HG03039 (cell line): Measurements from ENCODE around the gene SPHK1.

Experiments used
- ATAC-seq: cut with Tn5 transposase; IDR thresholded peaks from one replicate; pipeline ENCODE4 v1.9.1; 2021; ENCODE audit warnings: mild to moderate bottlenecking, moderate library complexity; ENCODE audit not compliant: unreplicated experiment

Gene SPHK1

DNA sequence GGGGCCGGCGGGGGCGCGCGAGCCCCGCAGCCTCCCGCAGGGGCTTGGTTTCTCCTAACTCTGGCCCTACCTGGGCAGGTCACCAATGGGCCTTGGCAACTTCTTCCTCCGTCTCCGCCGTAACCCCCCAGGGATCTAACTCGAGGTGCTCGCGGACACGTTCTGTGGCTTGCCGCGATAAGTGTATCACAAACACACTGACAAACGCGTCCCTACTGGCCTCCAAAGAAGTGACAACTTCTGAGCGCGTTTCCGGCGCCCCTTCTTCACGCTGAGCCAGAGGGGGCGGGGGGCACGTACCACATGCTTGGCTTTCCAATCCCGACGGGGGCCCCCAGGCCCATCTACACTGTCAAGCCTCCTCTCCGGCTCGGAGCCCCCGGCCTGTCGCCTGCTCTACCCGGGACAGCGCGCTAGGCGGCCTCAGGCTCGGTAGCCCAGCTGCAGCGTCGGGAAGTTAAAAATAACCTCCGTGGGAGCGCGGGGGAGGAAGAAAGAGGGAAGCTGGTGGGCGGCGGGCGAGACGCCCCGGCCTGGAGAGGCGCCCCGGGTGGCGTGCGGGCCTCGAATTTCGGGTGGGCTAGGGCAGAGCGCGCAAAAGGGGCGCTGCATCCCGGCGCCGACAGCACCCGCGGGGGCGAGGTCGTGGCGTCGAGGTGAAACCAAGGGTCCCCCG lies 725 bp upstream of the SPHK1 start:
- ATAC-seq: peak; percentile 12

DNA sequence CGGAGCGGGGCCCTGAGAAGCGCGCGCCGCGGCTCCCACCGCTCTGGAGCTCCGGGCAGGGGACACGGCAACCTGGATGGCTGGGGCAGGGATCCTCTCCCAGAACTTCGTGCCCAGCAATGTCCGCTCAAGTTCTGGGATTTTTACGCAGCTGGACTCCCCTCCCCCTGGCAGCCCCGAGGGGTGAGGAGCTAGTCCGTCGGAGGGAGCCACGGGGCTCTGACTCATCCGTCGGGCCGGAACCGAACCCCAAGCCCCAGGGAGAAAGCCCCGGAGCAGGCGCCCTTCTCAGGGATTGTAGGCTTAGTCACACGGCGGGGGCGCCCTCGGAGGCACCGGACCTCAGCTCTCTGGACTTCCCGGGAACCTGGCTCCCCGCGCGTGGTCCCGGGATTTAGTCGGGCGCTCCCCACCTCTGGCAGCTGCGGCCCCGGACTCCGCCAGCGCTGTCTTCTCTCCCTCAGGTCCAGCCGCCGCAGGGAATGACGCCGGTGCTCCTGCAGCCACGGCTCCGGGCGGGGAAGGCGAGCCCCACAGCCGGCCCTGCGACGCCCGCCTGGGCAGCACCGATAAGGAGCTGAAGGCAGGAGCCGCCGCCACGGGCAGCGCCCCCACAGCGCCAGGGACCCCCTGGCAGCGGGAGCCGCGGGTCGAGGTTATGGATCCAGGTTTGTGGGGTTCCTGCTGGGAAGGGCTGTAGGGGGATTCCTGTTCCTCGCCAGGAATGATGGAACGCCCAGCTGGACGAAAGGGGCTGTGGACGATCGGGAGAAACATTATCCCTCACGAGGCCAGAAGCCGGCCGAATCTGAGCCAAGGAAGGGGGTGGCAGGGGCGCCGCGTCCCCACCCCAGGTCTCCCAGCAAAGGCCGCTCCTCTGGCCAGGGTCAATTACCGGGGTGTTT lies 830 bp downstream of the SPHK1 start:
- ATAC-seq: no peak

DNA sequence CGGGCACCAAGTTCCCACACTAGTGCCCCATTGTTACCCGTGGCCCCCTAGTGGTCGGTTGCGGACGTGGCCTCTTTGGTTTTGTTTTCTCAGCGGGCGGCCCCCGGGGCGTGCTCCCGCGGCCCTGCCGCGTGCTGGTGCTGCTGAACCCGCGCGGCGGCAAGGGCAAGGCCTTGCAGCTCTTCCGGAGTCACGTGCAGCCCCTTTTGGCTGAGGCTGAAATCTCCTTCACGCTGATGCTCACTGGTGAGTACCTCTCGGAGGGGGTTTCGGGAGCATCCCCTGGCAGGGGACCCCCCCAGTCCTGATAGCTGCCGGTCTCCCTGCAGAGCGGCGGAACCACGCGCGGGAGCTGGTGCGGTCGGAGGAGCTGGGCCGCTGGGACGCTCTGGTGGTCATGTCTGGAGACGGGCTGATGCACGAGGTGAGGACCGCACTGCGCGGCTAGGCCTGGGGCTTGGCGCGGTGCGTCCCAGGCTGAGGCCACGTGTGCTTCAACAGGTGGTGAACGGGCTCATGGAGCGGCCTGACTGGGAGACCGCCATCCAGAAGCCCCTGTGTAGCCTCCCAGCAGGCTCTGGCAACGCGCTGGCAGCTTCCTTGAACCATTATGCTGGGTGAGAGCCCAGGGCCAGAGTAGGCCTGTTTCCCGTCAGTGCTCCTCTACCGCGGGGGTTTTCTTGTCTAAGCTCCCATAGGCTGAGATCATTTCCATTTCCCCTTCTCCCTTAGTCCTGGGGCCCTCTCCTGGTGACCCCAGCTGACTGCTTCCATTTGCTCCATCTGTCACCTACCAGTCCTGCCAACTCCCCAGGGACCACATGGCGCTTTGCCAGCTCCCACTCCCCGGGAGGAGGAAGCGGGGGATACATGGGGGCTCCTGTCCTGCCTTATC lies 1.7 kb downstream of the SPHK1 start:
- ATAC-seq: no peak

DNA sequence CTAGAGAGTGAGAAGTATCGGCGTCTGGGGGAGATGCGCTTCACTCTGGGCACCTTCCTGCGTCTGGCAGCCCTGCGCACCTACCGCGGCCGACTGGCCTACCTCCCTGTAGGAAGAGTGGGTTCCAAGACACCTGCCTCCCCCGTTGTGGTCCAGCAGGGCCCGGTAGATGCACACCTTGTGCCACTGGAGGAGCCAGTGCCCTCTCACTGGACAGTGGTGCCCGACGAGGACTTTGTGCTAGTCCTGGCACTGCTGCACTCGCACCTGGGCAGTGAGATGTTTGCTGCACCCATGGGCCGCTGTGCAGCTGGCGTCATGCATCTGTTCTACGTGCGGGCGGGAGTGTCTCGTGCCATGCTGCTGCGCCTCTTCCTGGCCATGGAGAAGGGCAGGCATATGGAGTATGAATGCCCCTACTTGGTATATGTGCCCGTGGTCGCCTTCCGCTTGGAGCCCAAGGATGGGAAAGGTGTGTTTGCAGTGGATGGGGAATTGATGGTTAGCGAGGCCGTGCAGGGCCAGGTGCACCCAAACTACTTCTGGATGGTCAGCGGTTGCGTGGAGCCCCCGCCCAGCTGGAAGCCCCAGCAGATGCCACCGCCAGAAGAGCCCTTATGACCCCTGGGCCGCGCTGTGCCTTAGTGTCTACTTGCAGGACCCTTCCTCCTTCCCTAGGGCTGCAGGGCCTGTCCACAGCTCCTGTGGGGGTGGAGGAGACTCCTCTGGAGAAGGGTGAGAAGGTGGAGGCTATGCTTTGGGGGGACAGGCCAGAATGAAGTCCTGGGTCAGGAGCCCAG lies 2.8 kb downstream of the SPHK1 start:
- ATAC-seq: no peak

DNA sequence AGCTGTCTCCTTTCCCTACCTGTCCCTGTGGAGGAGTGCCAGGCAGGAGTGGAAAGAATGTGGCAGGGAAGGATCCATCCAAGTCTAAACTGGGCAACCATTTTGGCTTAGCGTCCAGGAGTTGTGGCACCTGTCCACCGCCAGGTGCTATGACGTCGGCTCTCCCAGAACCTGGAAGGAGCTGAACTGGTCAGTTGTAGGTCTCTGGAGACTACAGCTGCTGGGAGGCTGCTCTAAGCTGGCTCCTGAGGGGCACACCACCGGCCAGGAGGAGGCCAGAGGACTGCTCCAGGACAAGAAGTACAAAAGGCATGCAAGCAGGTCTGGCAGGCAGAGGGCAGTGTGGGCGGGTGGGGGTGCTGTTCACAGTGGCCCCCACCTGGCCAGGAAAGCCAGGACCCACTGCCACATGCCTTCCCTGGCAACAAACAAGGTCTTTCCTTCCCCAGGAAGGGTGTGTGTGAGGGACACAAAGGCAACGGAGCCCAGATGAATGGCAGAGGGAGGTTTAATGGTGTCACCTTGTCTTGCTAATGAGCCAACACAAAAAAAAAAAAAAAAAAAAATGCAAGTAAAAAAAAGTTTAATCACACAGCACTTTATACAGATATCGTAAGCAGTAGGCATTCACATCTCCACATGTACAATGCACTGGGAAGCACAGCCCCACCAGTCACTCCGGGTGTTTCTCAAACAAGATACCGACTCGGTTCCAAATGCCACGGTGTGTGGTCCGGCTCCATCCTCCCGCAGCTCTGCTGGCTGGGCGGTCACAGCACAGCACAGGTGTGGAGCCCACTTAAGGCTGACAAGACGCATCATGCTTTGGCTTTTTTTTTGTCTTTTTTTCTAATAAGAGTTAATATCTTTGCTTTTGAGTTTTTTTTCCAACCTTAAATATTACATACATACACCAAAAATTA lies 4.8 kb downstream of the SPHK1 start:
- ATAC-seq: no peak

DNA sequence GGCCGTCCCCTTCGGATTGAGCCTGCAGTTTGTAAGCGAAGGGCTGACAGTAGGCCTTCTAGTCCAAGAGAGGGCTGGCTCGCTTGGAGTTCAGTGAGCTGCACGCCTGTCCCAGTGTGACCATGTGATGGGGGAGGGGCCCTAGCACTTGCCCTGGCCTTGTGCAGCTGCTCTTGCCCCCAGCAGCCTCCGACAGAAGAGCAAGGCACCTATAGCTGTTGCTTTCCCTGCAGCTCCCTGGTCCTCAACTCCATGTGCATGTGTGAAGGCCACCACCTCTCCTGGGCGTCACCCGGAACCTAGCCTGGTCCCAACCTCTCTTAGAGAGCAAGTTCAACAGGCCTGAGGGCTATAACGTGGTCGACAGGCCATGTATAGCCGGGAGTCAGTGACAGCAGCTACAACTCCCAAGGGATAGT lies 5.6 kb downstream of the SPHK1 start:
- no peak for ATAC-seq

DNA sequence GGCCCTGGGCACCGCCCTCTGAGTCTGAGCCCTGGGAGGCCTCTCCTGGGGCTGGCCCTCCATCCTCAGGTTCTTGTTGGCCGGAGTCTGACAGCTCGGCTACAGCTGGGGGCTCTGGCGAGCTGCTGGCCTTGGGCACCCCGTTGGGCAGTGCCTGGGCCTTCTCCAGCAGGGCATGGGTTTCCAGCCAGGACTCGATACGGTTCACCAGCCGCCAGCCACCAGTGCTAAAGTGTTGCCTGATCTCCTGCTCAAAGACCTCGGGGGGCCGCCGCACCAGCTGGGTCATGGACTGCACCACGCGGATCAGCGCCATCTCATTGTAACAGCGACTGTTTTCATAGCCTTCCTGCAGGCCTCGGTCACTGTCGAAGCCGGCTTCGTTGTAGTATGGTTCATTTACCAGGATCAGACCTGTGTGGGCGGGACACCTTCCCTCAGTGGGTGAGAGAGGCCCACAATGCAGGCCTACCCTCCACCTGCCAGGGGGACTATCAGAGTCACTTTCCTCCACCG lies 6.8 kb downstream of the SPHK1 start:
- ATAC-seq: no peak

DNA sequence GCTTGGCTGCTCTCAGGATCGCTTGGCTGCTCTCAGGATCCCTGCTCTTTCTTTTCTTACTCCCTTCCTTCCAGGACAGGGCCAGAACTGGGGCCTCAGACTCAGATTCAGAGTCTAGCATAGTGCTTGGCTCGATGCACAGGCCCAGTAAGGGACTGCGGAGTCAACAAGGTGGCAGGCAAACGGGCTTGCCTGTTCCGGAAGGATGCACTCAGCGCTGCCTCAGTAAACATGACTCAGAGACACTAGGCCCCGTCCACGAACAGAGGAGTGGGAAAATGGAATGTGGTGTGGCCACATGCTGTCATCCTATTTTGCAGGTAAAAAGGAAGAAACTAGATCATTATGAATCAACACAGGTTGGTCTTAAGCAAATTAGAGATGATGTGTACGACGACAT lies 9.8 kb downstream of the SPHK1 start:
- no peak for ATAC-seq

DNA sequence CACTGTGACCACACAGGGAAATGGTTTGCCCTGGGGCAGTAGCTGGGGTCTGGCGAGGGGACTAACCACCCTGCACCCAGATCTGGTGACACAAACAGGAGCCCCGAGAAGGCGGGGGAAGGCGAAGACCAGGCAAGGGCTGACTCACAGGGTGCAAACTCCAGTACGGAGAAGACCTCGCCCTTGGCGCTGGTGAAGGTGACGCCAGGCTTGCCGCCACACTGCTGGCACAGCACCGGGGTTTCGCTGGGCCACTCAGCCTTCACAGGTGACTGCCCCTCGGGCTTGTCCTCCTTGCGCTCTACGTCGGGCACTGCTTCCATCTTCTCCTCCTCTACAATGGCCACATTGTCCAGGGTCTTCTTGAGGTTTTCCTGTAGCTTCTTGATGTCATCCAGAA lies 11.6 kb downstream of the SPHK1 start:
- no peak for ATAC-seq

DNA sequence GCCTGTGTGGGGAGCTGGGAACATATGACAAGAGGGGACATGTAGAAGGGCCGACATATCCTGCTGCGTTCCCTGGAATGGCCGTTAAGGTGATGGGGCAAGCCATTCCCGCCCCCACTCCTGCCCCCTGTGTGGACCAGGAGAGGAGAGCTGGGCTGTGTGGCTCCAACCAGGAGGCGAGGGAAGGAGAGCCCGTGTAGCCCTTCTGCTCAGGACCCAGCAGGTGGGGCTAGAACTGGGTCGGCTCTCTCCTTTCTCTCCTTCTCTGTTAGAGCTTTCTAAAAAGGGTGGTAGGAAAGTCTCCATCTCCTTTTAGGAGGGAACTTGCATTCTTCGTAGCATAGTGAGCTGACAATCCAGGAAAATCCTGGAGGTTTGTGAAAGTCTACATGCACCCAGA lies 12.8 kb downstream of the SPHK1 start:
- no peak for ATAC-seq

DNA sequence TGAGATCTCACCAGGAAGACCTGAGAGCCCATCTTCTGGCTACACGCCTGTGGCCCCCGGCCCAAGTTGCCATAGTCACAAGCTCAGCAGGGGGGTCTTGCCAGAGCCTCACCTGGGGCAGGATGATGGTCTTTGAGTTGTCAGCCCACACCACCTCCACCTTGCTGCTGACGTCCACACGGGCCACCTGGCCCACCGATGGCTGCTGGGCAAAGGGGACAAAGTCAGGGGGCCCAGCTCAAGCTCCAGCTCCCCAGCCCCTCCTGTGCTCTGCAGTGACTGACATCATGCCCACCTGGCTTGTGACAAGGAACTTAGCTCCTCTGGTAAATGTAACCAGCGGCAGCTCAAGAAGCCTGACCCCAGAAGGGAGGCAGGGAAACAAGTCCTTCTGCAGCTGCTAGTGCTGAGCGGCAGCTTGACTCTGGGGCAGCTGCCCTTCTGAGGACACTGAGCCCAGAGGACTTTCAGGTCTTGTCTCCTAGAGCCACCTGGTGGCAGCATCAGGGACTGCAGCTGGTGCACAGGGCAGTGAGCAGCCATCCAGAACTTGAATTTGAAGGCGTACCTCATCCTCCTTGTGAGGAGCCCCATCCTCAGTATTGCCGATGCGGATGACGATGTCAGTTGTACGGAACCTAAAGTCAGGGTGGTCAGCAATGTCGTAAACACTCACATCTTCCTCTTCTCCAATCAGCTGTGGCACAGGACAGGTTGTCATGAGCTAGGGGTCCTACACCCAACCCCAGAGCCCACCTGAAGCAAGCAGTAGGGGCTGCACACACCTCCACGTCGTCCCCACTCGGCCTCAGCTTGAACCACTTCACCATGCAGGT lies 13.5 kb downstream of the SPHK1 start:
- ATAC-seq: no peak

DNA sequence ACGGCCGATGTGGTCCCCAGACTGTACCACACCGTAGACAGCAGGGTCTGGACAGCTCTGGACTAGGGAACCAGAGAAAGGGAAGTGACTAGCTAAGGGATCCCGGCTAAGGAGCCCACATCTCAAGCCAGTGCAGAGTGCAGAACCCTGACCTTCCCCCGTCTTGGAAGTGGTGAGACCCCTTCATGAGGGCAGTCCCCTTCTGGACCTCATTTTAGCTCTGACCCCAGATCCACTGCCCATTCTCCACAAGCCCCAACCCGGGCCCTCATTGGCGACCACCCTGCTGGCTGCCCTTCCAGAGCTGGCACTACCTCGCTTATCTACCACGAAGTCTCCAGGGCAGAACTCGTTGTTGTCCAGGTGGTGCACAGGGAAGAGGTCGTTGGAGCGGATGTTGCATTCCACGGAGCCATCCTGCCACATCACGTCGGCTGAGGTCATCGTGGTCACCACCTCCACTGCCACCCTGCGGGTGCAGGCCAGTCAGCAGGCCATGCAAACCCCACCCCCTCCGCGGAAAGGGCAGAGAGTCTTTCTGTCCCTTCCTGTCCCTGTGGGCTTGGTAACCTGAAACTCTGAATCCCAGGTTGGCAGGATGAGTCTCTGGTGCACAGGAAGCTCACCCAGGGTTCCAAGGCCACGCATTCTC lies 14.2 kb downstream of the SPHK1 start:
- ATAC-seq: no peak

DNA sequence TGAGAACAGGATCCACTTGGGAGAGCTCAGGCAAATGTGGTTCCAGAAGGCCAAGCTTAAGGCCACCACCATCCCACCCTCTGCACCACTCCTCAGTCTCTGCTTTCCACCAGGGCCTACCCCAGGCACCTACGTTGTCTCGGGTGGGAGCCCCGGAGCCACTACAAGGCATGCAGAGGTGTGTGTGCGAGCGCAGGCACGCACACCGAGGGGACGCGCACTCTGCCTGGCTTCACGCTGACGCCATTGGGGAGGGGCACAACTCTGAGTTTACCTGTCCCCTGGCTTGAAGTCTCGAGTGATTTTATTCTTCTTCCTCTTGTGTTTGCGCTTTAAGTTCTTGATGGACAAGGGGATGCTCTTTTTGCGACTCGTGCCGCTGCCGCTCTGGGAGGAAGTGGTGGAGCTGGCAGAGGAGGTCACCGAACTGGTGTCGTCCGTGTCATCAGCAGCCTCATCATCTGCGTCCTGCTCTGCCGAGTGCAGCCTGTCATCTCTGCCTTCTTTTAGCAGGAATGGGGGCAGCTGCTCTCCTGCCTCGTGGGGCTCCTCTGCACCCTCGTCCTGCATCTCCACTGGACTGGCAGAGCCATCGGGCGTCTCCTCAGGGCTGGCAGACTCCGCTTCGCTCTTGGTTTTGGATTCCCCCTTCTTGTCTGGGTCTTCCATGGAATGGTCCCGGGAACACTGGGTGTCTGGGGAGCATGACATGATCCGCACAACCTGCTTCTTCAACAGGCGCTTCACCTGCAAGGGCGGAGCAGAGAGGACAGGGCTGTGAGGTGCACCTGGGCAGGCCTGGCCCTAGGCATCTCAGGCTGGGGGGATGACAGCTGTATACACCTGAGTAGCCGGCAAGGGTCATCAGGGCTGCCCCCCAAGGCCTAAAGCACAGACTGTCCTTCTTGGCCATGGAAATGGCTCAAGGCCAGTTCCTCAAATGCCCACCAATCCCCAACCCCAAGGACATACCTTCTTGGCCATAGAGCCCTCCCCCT lies 15.1 kb downstream of the SPHK1 start:
- no peak for ATAC-seq

DNA sequence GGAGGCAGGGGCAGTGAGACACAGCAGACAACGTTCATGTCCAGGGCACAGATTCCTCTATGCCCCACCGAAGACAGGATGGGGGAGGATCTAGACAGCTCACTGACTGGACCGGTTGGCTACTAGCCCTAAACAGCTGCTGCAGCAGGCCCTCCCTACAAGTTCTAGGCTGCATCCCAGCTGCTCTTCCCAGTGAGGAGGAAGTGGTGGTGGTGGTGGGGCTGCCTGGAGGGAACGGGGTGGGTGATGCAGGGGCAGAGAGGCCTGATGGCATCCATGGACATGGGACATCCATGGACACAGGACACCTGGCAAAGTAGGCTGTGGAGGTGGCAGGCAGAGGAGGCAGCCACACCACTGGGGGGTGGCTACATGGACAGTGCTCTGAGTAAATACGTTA lies 18.3 kb downstream of the SPHK1 start:
- no peak for ATAC-seq

DNA sequence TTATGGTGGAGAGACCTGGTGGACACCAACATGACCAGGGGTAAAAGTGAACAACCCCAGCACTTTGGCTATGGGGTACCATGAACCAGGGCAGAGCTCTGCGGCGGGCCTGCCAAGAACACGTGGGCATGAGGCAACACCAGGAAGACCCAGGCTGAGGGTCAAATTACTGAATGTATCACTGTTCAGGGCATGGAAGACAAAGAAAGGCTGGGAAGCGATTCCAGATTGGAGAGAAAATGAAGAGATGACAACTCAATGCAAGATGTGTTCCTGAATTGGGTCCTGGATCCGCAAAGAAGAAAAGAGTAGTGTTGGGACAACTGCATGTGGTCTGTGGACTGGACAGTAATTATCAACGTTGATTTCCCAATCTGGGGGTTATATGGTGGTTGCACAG lies 19.8 kb downstream of the SPHK1 start:
- ATAC-seq: no peak

DNA sequence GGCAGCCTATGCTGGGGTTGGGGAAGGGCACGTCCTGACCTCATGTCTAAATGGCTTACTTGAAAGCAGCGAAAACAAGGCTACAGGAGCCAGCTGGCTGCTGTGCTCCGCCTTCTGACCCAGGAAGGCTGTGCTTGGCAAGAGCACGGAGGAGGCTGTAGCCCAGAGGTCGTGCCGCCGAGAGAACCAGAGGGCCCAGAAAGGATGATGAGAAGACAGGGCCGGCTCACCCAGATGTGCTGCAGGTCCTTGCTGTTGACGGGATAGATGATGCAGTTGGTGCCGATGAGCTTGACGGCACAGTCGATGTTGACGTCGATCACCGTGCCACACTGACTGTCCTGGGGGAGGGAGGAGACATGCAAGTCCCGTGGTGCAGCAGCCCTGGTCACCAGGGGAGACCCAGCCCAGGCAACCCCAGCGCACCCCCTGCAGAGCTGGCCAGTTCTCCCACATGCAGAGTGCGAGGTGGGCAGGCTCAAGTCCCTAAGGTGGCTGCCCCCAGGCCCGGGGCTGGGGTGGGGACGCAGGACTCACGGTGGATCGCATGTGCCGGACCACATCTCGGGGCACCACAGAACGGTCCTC lies 20.7 kb downstream of the SPHK1 start:
- no peak for ATAC-seq
